CD14-positive monocyte (primary cell): ENCODE measurements around the gene FAM120B. TPM values are rescaled to one million over a fixed set of nuclear protein-coding genes. Genes with fewer than 3 reads are reported as not detected.

Source experiments
- DNase-seq, 3 donors: peaks; one replicate each; pipeline ENCODE4 v3.0.0-alpha.2; 2011 to 2022
- H2AFZ ChIP-seq: 2 replicates; pipeline ENCODE4 v1.6.0; 2012; ENCODE audit warnings: mild to moderate bottlenecking, low read depth, low read length, inconsistent platforms; ENCODE audit not compliant: insufficient read depth, poor library complexity, severe bottlenecking
- H3K27ac ChIP-seq, 2 donors: 1 replicate in 1 of 2; 2 replicates in 1 of 2; pipeline ENCODE4 v1.5.1; 2012 to 2013; ENCODE audit warnings: low read length in 2 of 2, control low read depth in 1 of 2, inconsistent platforms in 1 of 2, low read depth in 1 of 2, mild to moderate bottlenecking in 1 of 2
- H3K27me3 ChIP-seq, 2 donors: one replicate each; pipeline versions ENCODE4 v1.6.0 to v1.6.1; 2011 to 2013; ENCODE audit warnings: low read length in 2 of 2; ENCODE audit not compliant: control insufficient read depth in 2 of 2, insufficient read depth in 2 of 2
- H3K36me3 ChIP-seq, 2 donors: replicated peaks in 1 of 2; 1 replicate in 1 of 2; 2 replicates in 1 of 2; pipeline versions ENCODE4 v1.5.1 to v1.6.1; 2012 to 2013; ENCODE audit warnings: low read length in 2 of 2, control low read depth in 1 of 2, inconsistent platforms in 1 of 2, mild to moderate bottlenecking in 1 of 2; ENCODE audit not compliant: insufficient read depth in 2 of 2, control insufficient read depth in 1 of 2
- H3K4me1 ChIP-seq, 2 donors: 1 replicate in 1 of 2; 2 replicates in 1 of 2; pipeline versions ENCODE4 v1.5.1 to v1.6.1; 2012 to 2013; ENCODE audit warnings: low read length in 2 of 2, control low read depth in 1 of 2, inconsistent platforms in 1 of 2, mild to moderate bottlenecking in 1 of 2, moderate library complexity in 1 of 2; ENCODE audit not compliant: insufficient read depth in 2 of 2, control insufficient read depth in 1 of 2
- H3K4me2 ChIP-seq: replicated peaks from 2 replicates; pipeline ENCODE3; 2012; ENCODE audit warnings: low read length, moderate library complexity, mild to moderate bottlenecking; ENCODE audit not compliant: poor library complexity, severe bottlenecking; ENCODE audit errors: extremely low read depth
- H3K4me3 ChIP-seq, 3 experiments: fragments of 200-600 bp in 1 of 3; sonication (generic) in 1 of 3; replicated peaks in 1 of 3; 1 replicate in 2 of 3; 2 replicates in 1 of 3; pipeline ENCODE4 v1.5.1; 2011 to 2013; ENCODE audit warnings: low read length in 3 of 3, mild to moderate bottlenecking in 3 of 3, control low read depth in 2 of 3, low read depth in 2 of 3, inconsistent platforms in 1 of 3, moderate library complexity in 1 of 3
- H3K79me2 ChIP-seq: 2 replicates; pipeline ENCODE4 v1.6.0; 2012; ENCODE audit warnings: mild to moderate bottlenecking, control low read depth, inconsistent platforms, low read length, moderate library complexity; ENCODE audit not compliant: insufficient read depth
- H3K9ac ChIP-seq: 2 replicates; pipeline ENCODE4 v1.6.0; 2017; ENCODE audit warnings: low read length, mild to moderate bottlenecking; ENCODE audit not compliant: insufficient read depth, poor library complexity, severe bottlenecking
- H3K9me3 ChIP-seq, 2 donors: replicated peaks in 1 of 2; 1 replicate in 1 of 2; 2 replicates in 1 of 2; pipeline versions ENCODE4 v1.5.1 to v1.6.1; 2012 to 2013; ENCODE audit warnings: low read length in 2 of 2, control low read depth in 1 of 2; ENCODE audit not compliant: control insufficient read depth in 1 of 2, insufficient read depth in 1 of 2
- H4K20me1 ChIP-seq: 2 replicates; pipeline ENCODE4 v1.6.0; 2012; ENCODE audit warnings: mild to moderate bottlenecking, low read length, control low read depth, moderate library complexity; ENCODE audit not compliant: insufficient read depth
- H3K27ac Mint-ChIP-seq, 7 donors: one replicate each; pipeline ENCODE4 v1.8.0; 2020; ENCODE audit warnings: mild to moderate bottlenecking in 7 of 7, mixed read lengths in 7 of 7, moderate library complexity in 6 of 7, inconsistent platforms in 2 of 7
- H3K27me3 Mint-ChIP-seq, 3 donors: one replicate each; pipeline ENCODE4 v1.8.0; 2021 to 2022; ENCODE audit warnings: low read depth in 3 of 3, mild to moderate bottlenecking in 3 of 3, mixed read lengths in 3 of 3, moderate library complexity in 3 of 3, inconsistent platforms in 1 of 3
- H3K36me3 Mint-ChIP-seq, 2 donors: one replicate each; pipeline ENCODE4 v1.8.0; 2020; ENCODE audit warnings: mixed read lengths in 2 of 2, inconsistent platforms in 1 of 2, mild to moderate bottlenecking in 1 of 2
- H3K4me1 Mint-ChIP-seq: one replicate; pipeline ENCODE4 v1.8.0; 2020; ENCODE audit warnings: mild to moderate bottlenecking, mixed read lengths
- H3K4me3 Mint-ChIP-seq, 2 donors: one replicate each; pipeline ENCODE4 v1.8.0; 2020; ENCODE audit warnings: mild to moderate bottlenecking in 2 of 2, mixed read lengths in 2 of 2, moderate library complexity in 1 of 2
- H3K9me3 Mint-ChIP-seq, 7 donors: one replicate each; pipeline ENCODE4 v1.8.0; 2020 to 2022; ENCODE audit warnings: mixed read lengths in 7 of 7, mild to moderate bottlenecking in 6 of 7, moderate library complexity in 6 of 7, inconsistent platforms in 2 of 7
- WGBS: methylation state at CpG from one replicate; pipeline ENCODE4 v1.1.5; 2013; ENCODE audit warnings: missing lambda C conversion rate; ENCODE audit not compliant: insufficient coverage; 5-methylcytosine and 5-hydroxymethylcytosine counted together
- intact Hi-C, 2 donors: fragments of 100-400 bp; cut with micrococcal nuclease; formaldehyde crosslinking; loops; one replicate each; pipeline versions ENCODE4 v1.15.0 to v1.15.1; 2023
- polyA plus RNA-seq, 3 donors: library from polyadenylated mRNA; depleted of rRNA in 1 of 3; unstranded in 2 of 3; stranded (reverse) in 1 of 3; fragments of 300-500 nt in 2 of 3; fragments of >200 nt in 1 of 3; fragmentation: Illumina TruSeq in 2 of 3; gene quantifications; 1 replicate in 2 of 3; 2 replicates in 1 of 3; pipeline ENCODE4 v1.2.3, GENCODE V29; 2012 to 2021
- TF ChIP-seq, protein P1 (sequence below): fragments of 200-600 bp; IDR thresholded peaks from one replicate; pipeline ENCODE4 v1.8.0; 2022; ENCODE audit warnings: antibody characterized with exemption, mild to moderate bottlenecking

FAM120B gene
- polyA plus RNA-seq, 3 donors, result 10.6 to 20.2 (median 11.2) TPM

DNA sequence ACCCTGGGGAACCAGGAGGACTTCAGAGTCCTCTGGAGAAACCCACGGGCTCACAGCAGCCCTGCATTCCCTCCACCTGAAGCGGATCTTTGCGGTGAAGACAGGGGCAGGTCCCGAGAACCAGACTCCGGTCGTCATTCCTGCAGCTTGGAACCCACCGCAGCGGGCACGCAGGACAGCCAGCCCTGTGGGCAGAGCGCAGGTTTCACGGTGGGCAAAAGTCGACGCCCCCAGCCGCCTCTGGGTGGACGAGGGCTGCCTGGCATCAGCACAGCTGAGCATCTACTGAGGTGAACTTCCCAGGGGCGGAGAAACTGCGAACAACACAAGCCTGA lies 128.2 kb downstream of the FAM120B start:
- Histone ChIP-seq H3K9me3 (peaks cover 0 to 9% of the 10 kb centered on the region in 2 donors), H3K79me2 (no peaks in the 10 kb centered on the region), H3K27ac (no peak overlapping the region), H4K20me1 (no peaks in the 10 kb centered on the region), H3K9ac (no peak overlapping the region), H3K4me3 (no peak overlapping the region), H3K27me3 (peaks cover 0 to 7% of the 10 kb centered on the region in 2 donors), H2AFZ (no peak overlapping the region), H3K36me3 (no peaks in the 10 kb centered on the region), H3K4me2 (no peak overlapping the region), H3K4me1 (peaks cover 0 to 3% of the 10 kb centered on the region in 2 donors)
- intact Hi-C loops, result no loop called here
- no peak for DNase-seq
- WGBS, result 94% methylated on average over 16 of the region's 17 CpGs
- no peaks in the 10 kb centered on the region for H3K36me3 Mint-ChIP-seq
- TF ChIP-seq, protein P1, sequence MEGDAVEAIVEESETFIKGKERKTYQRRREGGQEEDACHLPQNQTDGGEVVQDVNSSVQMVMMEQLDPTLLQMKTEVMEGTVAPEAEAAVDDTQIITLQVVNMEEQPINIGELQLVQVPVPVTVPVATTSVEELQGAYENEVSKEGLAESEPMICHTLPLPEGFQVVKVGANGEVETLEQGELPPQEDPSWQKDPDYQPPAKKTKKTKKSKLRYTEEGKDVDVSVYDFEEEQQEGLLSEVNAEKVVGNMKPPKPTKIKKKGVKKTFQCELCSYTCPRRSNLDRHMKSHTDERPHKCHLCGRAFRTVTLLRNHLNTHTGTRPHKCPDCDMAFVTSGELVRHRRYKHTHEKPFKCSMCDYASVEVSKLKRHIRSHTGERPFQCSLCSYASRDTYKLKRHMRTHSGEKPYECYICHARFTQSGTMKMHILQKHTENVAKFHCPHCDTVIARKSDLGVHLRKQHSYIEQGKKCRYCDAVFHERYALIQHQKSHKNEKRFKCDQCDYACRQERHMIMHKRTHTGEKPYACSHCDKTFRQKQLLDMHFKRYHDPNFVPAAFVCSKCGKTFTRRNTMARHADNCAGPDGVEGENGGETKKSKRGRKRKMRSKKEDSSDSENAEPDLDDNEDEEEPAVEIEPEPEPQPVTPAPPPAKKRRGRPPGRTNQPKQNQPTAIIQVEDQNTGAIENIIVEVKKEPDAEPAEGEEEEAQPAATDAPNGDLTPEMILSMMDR, result no peak
- H3K4me1 Mint-ChIP-seq, result peaks cover 7% of the 10 kb centered on the region
- H3K27ac Mint-ChIP-seq, result no peak overlapping the region
- peaks cover 4 to 19% (median 5%) of the 10 kb centered on the region in 3 donors for H3K27me3 Mint-ChIP-seq
- H3K4me3 Mint-ChIP-seq, result no peak overlapping the region
- H3K9me3 Mint-ChIP-seq, result peaks cover 2 to 17% (median 8%) of the 10 kb centered on the region in 7 donors

DNA sequence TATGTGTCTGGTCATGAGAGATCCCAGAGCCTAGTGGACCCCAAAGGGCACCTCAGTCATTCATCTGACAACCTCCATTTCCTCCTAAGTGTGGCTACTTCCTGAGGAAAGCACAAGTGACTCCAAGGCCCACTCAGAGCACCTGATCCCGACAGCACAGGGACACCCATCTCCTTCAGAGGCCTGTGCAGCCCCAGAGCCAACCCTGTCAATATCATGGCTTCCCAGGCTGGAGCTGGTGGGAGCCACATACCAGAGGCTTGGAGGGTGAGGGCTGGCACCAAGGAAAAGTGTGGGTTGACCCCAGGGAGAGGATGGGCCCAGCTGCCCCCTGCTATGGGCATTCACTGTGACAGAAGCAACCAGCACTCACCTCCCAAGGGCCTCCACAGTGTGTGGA lies 129.2 kb downstream of the FAM120B start:
- Histone ChIP-seq H3K4me1 (peaks cover 0 to 3% of the 10 kb centered on the region in 2 donors), H3K79me2 (no peaks in the 10 kb centered on the region), H4K20me1 (no peaks in the 10 kb centered on the region), H3K27me3 (peaks cover 0 to 7% of the 10 kb centered on the region in 2 donors), H3K9ac (no peak overlapping the region), H3K27ac (no peak overlapping the region), H2AFZ (no peak overlapping the region), H3K9me3 (peaks cover 0 to 9% of the 10 kb centered on the region in 2 donors), H3K4me3 (no peak overlapping the region), H3K36me3 (no peaks in the 10 kb centered on the region), H3K4me2 (no peak overlapping the region)
- peak overlapping the region in 1 of 7 donors; percentile 46 for H3K27ac Mint-ChIP-seq
- H3K4me1 Mint-ChIP-seq, result peaks cover 7% of the 10 kb centered on the region
- no peak for DNase-seq
- H3K9me3 Mint-ChIP-seq, result peaks cover 2 to 17% (median 8%) of the 10 kb centered on the region in 7 donors
- H3K27me3 Mint-ChIP-seq, result peaks cover 1 to 19% (median 7%) of the 10 kb centered on the region in 3 donors
- TF ChIP-seq, protein P1, result no peak
- H3K36me3 Mint-ChIP-seq, result no peaks in the 10 kb centered on the region
- 100% methylated on average over 1 of the region's 1 CpG for WGBS
- intact Hi-C loops, result no loop called here
- H3K4me3 Mint-ChIP-seq, result no peak overlapping the region
